AG09319 (cell line): ENCODE data around the gene KIAA1217.

Source experiments
- DNase-seq: peaks from one replicate; pipeline ENCODE4 v3.0.0-alpha.2; 2010; ENCODE audit warnings: low read depth; ENCODE audit errors: extremely low read depth
- TF ChIP-seq, protein P1 (sequence below): IDR thresholded peaks from 2 replicates; pipeline ENCODE4 v1.5.1; 2011; ENCODE audit warnings: low read depth, mild to moderate bottlenecking, inconsistent platforms, low read length, moderate library complexity

Gene KIAA1217

GRCh38 chr10:24488631-24489030 is 279.7 kb downstream of the KIAA1217 start:
- TF ChIP-seq, protein P1, sequence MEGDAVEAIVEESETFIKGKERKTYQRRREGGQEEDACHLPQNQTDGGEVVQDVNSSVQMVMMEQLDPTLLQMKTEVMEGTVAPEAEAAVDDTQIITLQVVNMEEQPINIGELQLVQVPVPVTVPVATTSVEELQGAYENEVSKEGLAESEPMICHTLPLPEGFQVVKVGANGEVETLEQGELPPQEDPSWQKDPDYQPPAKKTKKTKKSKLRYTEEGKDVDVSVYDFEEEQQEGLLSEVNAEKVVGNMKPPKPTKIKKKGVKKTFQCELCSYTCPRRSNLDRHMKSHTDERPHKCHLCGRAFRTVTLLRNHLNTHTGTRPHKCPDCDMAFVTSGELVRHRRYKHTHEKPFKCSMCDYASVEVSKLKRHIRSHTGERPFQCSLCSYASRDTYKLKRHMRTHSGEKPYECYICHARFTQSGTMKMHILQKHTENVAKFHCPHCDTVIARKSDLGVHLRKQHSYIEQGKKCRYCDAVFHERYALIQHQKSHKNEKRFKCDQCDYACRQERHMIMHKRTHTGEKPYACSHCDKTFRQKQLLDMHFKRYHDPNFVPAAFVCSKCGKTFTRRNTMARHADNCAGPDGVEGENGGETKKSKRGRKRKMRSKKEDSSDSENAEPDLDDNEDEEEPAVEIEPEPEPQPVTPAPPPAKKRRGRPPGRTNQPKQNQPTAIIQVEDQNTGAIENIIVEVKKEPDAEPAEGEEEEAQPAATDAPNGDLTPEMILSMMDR, result no peak
- DNase-seq, result no peak

DNA sequence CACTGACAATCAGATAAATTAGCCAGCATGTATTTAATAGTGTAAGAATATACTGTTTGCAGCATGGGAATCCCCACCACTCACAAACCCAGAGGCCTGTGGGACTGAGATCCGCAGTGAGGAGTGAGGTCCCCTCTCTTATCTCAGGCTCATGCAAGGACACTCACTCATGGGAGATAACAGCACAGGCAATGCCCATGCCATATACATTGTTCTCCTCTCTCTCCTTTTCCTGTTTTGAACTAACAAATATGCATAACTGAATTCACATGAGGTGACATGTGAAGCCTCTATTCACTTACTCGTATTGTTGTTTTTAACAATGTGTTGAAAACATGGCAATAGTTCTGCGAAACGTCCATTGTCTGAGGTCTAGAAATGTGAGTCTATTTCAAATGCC is 284.2 kb downstream of the KIAA1217 start:
- DNase-seq, result no peak
- TF ChIP-seq, protein P1, result no peak

- no peak for DNase-seq
- TF ChIP-seq, protein P1, result no peak
These were observed 285.3 kb downstream of the KIAA1217 start for GRCh38 chr10:24494236-24494635.

DNA sequence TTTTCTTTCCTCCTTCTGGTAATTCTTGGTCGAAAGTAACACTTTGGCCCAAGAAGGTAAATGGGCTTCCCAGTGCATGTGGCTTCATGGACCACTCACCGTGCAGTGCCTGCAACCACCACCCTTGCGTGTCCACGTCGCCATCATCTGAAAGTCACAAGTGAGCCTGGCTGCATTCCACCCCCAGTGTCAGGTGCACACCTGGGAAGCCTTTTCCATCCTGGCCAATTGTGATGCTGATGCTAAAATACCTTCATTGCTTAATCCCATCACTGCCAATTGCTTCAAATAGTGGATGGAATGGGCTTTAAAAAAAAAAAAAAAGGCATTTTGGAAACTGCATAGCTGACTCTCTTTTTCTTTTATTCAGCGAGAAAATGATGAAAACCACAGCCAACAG is 285.8 kb downstream of the KIAA1217 start:
- TF ChIP-seq, protein P1, result no peak
- no peak for DNase-seq

DNA sequence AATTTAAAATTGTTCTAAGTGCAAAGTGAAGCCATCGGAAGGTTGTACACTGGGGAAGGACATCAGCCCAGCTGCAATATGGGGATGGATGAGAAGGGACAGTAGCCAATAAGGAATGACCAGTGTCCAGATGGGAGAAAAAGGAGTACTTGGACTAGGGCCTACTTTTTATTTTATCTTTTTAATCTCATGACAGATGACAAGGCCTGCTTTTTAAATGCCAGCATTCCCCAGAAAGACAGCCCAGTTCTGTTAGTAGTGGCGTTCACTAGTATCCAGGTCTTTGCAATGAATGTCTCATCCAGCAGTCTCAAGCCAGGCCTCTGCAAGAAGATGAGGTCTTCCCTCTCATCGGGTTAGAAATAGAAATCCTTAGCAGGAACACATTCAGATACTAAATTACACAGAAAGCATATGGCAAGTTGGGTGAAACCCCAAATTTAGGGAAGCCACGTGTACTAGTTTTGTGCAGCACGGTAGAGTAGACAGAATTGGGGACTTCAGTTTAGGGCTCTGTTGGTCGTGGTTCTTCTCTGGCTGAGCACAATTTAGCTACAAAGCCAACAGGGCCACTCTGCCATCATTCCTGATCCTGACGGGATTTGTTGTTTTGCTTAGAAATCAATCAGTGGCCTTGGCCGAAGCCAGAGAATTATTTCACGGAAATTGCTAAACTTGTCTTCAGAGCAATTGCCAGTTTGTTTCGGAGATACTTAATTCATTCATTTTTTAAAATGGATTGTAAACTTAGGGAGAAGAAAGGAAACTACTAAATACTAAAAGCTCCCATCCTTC is 286.9 kb downstream of the KIAA1217 start:
- no peak for DNase-seq
- TF ChIP-seq, protein P1, result no peak

DNA sequence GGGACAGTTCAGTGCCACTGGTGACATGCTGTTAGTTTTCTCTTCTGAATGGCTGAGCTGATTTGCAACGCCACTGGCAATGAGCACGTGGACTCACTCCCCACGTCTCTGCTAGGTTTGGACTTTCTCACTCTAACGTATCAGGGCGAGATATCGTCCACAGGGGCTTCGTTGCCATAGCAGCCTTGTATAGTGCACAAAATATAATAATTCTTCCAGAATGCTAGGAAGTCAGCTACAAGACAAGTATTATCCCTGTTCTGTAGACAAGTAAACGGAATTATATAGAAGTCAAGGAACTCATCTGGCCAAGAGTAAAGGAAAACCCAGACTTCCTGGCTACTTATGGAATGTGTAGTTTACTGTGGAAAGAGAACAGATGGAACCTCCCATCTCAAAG is 288.0 kb downstream of the KIAA1217 start:
- no peak for DNase-seq
- TF ChIP-seq, protein P1, result no peak

- TF ChIP-seq, protein P1, result no peak
- no peak for DNase-seq
These were observed 292.2 kb downstream of the KIAA1217 start for GRCh38 chr10:24501056-24501711.
